Neural progenitor cell (in vitro differentiated cells): ENCODE data around the gene EVL. TPM values are rescaled to one million over a fixed set of nuclear protein-coding genes. Genes with fewer than 3 reads are reported as not detected.

Source experiments
- DNase-seq: peaks from one replicate; pipeline ENCODE4 v3.0.0-alpha.2; 2016; ENCODE audit warnings: low spot score
- H2AFZ ChIP-seq: fragments of 200-600 bp; sonication (generic); replicated peaks from 2 replicates; pipeline ENCODE4 v1.6.1; 2016; ENCODE audit warnings: antibody characterized with exemption
- H3F3A ChIP-seq: fragments of 200-600 bp; sonication (generic); 2 replicates; pipeline ENCODE4 v1.6.1; 2016; ENCODE audit warnings: antibody characterized with exemption, low read depth
- H3K27ac ChIP-seq: fragments of 200-600 bp; sonication (generic); 2 replicates; pipeline ENCODE4 v1.5.1; 2016; ENCODE audit warnings: mild to moderate bottlenecking
- H3K27me3 ChIP-seq: fragments of 200-600 bp; sonication (generic); 2 replicates; pipeline ENCODE4 v1.6.1; 2016; ENCODE audit warnings: mild to moderate bottlenecking, moderate library complexity
- H3K36me3 ChIP-seq: fragments of 200-600 bp; sonication (generic); 2 replicates; pipeline ENCODE4 v1.5.1; 2016
- H3K4me1 ChIP-seq: fragments of 200-600 bp; sonication (generic); 2 replicates; pipeline ENCODE4 v1.6.1; 2016; ENCODE audit warnings: mixed run types
- H3K4me2 ChIP-seq: fragments of 200-600 bp; sonication (generic); 2 replicates; pipeline ENCODE4 v1.6.1; 2016
- H3K4me3 ChIP-seq: fragments of 200-600 bp; sonication (generic); 2 replicates; pipeline ENCODE4 v1.5.1; 2016
- H3K79me2 ChIP-seq: fragments of 200-600 bp; sonication (generic); 2 replicates; pipeline ENCODE4 v1.6.1; 2016; ENCODE audit warnings: low read depth
- H3K9ac ChIP-seq: fragments of 200-600 bp; sonication (generic); 2 replicates; pipeline ENCODE4 v1.6.1; 2016
- H3K9me3 ChIP-seq: fragments of 200-600 bp; sonication (generic); 2 replicates; pipeline ENCODE4 v1.5.1; 2016; ENCODE audit warnings: low read depth
- H4K20me1 ChIP-seq: fragments of 200-600 bp; sonication (generic); 2 replicates; pipeline ENCODE4 v1.6.1; 2016; ENCODE audit warnings: low read depth
- H3K27ac Mint-ChIP-seq: 3 replicates; pipeline ENCODE4 v1.8.0; 2021; ENCODE audit warnings: mixed read lengths
- H3K27me3 Mint-ChIP-seq: 2 replicates; pipeline ENCODE4 v1.8.0; 2022; ENCODE audit warnings: low read depth, mild to moderate bottlenecking, inconsistent platforms, moderate library complexity, mixed read lengths; ENCODE audit not compliant: insufficient read depth
- H3K36me3 Mint-ChIP-seq: 3 replicates; pipeline ENCODE4 v1.8.0; 2021; ENCODE audit warnings: mixed read lengths
- H3K4me1 Mint-ChIP-seq: 3 replicates; pipeline ENCODE4 v1.8.0; 2021; ENCODE audit warnings: mixed read lengths
- H3K4me3 Mint-ChIP-seq: 3 replicates; pipeline ENCODE4 v1.8.0; 2021; ENCODE audit warnings: mild to moderate bottlenecking, moderate library complexity, mixed read lengths
- H3K9me3 Mint-ChIP-seq: 3 replicates; pipeline ENCODE4 v1.8.0; 2020; ENCODE audit warnings: mixed read lengths
- EZH2 ChIP-seq: fragments of 200-600 bp; sonication (generic); IDR thresholded peaks from 2 replicates; pipeline ENCODE4 v1.6.1; 2017; ENCODE audit warnings: antibody characterized with exemption, mild to moderate bottlenecking, moderate library complexity
- EZH2phosphoT487 ChIP-seq: fragments of 200-600 bp; sonication (generic); IDR thresholded peaks from 2 replicates; pipeline ENCODE4 v1.6.1; 2017; ENCODE audit warnings: antibody characterized with exemption
- total RNA-seq: library from RNA; depleted of rRNA; stranded (reverse); fragments of >200 nt; gene quantifications from 2 replicates; pipeline ENCODE4 v1.2.3, GENCODE V29; 2015; ENCODE audit warnings: low replicate concordance
- TF ChIP-seq, protein P1 (sequence below): fragments of 200-600 bp; sonication (generic); IDR thresholded peaks from 2 replicates; pipeline ENCODE4 v1.5.1; 2017; ENCODE audit warnings: antibody characterized with exemption, mild to moderate bottlenecking

The EVL gene
- total RNA-seq, 1 donor from 2014 or later = 49.2 TPM

DNA sequence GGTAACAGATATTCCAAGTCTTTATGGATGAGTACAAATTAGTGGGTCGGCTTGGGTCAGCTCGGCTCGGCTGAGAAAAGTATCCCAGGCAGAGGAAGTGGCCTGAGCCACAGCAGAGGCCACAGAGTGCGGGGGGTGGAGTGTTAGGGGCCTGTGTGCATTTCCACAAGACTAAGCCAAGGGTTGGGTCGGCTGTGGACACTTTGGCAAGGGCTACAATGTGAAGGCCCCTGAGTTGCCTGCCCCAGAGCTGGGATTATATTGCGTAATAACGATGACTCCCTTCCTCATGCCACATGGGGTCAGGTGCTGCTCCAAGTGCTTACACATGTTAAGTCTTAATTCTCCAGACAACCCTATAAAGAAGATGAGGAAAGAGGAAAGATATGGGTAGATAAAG is 11.4 kb downstream of the EVL start:
- H3K36me3 Mint-ChIP-seq = no peaks in the 10 kb centered on the region
- H3K4me3 Mint-ChIP-seq = no peak overlapping the region
- H3K27ac Mint-ChIP-seq = no peak overlapping the region

DNA sequence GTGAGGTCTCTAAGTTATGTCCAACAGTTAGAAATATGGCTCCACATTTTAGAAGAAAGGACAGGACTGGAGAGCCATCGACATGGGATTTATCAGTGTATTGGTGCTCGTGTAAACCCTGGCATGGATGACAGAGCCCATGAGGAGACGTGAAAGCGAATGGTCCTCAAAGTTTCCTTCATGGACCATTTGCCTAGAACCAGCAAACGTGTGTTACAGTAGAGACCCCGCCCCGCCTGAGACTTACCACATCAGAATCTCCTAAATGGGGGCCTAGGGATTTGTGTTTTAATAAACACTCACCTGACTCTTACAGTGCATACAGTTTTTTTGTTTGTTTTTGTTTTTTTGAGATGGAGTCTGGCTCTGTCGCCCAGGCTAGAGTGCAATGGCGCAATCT is 12.2 kb downstream of the EVL start:
- peaks cover 37% of the 10 kb centered on the region for H3K4me1 Mint-ChIP-seq
- H3K27me3 Mint-ChIP-seq = peaks cover 8% of the 10 kb centered on the region
- H3K36me3 Mint-ChIP-seq = no peaks in the 10 kb centered on the region
- Histone ChIP-seq H3K9me3 (no peaks in the 10 kb centered on the region), H3K36me3 (no peaks in the 10 kb centered on the region), H3K9ac (no peak overlapping the region), H3K79me2 (peaks cover 18% of the 10 kb centered on the region), H4K20me1 (peaks cover 58% of the 10 kb centered on the region), H3K4me1 (peaks cover 17% of the 10 kb centered on the region), H3F3A (peaks cover 12% of the 10 kb centered on the region), H2AFZ (no peak overlapping the region), H3K27me3 (no peaks in the 10 kb centered on the region), H3K27ac (no peak overlapping the region), H3K4me2 (no peak overlapping the region), H3K4me3 (no peak overlapping the region)
- no peak for TF ChIP-seq EZH2phosphoT487
- TF ChIP-seq, protein P1, sequence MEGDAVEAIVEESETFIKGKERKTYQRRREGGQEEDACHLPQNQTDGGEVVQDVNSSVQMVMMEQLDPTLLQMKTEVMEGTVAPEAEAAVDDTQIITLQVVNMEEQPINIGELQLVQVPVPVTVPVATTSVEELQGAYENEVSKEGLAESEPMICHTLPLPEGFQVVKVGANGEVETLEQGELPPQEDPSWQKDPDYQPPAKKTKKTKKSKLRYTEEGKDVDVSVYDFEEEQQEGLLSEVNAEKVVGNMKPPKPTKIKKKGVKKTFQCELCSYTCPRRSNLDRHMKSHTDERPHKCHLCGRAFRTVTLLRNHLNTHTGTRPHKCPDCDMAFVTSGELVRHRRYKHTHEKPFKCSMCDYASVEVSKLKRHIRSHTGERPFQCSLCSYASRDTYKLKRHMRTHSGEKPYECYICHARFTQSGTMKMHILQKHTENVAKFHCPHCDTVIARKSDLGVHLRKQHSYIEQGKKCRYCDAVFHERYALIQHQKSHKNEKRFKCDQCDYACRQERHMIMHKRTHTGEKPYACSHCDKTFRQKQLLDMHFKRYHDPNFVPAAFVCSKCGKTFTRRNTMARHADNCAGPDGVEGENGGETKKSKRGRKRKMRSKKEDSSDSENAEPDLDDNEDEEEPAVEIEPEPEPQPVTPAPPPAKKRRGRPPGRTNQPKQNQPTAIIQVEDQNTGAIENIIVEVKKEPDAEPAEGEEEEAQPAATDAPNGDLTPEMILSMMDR = no peak
- no peak for TF ChIP-seq EZH2
- no peak overlapping the region for H3K4me3 Mint-ChIP-seq
- H3K27ac Mint-ChIP-seq = no peak overlapping the region
- H3K9me3 Mint-ChIP-seq = peaks cover 2% of the 10 kb centered on the region
- DNase-seq = no peak

More for the DNA sequence above, 11.4 kb downstream of the EVL start:
- Histone ChIP-seq H3F3A (peaks cover 12% of the 10 kb centered on the region), H3K9ac (no peak overlapping the region), H3K9me3 (no peaks in the 10 kb centered on the region), H4K20me1 (peaks cover 61% of the 10 kb centered on the region), H3K79me2 (peaks cover 12% of the 10 kb centered on the region), H3K27me3 (no peaks in the 10 kb centered on the region), H3K4me2 (no peak overlapping the region), H3K36me3 (no peaks in the 10 kb centered on the region), H3K4me3 (no peak overlapping the region), H3K27ac (no peak overlapping the region), H2AFZ (no peak overlapping the region), H3K4me1 (peaks cover 17% of the 10 kb centered on the region)
- TF ChIP-seq, protein P1 = no peak
- TF ChIP-seq EZH2phosphoT487 = no peak
- no peak for TF ChIP-seq EZH2
- peaks cover 2% of the 10 kb centered on the region for H3K9me3 Mint-ChIP-seq
- DNase-seq = no peak
- H3K27me3 Mint-ChIP-seq = peaks cover 10% of the 10 kb centered on the region
- H3K4me1 Mint-ChIP-seq = peaks cover 37% of the 10 kb centered on the region

DNA sequence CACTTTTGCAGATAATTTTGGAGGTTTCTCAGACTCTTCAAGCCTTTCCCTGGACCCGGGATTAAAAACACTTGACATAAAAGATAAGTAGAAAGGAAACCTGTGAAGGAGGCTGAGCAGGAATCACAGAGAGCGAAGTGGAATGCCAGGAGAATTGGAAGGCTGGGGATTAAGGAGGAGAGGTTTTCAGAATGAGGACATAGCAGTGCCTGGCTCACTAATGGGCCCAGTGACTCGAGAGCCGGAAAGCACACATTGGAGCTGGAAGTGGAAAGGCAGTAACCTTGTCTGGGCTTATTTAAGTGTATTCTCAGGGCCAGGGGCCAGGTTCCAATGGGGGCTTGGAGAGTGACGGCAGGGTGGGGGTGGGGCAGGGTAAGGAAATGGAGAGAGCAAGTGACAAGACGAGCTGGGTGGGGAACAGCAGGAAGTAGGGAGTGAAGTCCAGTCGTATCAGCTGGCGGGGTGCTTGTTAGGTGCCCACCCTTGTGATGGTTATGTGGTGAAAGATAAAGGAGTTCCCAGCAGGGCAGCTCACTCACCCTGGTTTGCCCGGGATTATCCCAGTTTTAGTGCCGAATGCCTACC is 13.1 kb downstream of the EVL start:
- Histone ChIP-seq H3K4me1 (peaks cover 11% of the 10 kb centered on the region), H3K4me2 (no peak overlapping the region), H2AFZ (no peak overlapping the region), H3K9me3 (no peaks in the 10 kb centered on the region), H3K4me3 (no peak overlapping the region), H3F3A (peaks cover 12% of the 10 kb centered on the region), H3K27me3 (no peaks in the 10 kb centered on the region), H3K27ac (no peak overlapping the region), H3K36me3 (no peaks in the 10 kb centered on the region), H3K79me2 (peaks cover 22% of the 10 kb centered on the region), H3K9ac (no peak overlapping the region), H4K20me1 (peaks cover 50% of the 10 kb centered on the region)
- peak; percentile 45 for DNase-seq
- Mint-ChIP-seq H3K4me3 (no peak overlapping the region), H3K4me1 (peaks cover 34% of the 10 kb centered on the region), H3K36me3 (no peaks in the 10 kb centered on the region), H3K27me3 (peaks cover 8% of the 10 kb centered on the region), H3K27ac (no peak overlapping the region), H3K9me3 (peaks cover 2% of the 10 kb centered on the region)
- TF ChIP-seq, protein P1 = no peak
- TF ChIP-seq EZH2 = no peak
- TF ChIP-seq EZH2phosphoT487 = no peak
